Measurements from ENCODE around the gene SEZ6L. TPM values are rescaled to one million over a fixed set of nuclear protein-coding genes. Genes with fewer than 3 reads are reported as not detected.

SEZ6L gene
- total RNA-seq, 1 donor from 2014 or later, result 1.7 TPM

- no peaks in the 10 kb centered on the region for H3K9me3 Mint-ChIP-seq
- TF ChIP-seq, protein P1, sequence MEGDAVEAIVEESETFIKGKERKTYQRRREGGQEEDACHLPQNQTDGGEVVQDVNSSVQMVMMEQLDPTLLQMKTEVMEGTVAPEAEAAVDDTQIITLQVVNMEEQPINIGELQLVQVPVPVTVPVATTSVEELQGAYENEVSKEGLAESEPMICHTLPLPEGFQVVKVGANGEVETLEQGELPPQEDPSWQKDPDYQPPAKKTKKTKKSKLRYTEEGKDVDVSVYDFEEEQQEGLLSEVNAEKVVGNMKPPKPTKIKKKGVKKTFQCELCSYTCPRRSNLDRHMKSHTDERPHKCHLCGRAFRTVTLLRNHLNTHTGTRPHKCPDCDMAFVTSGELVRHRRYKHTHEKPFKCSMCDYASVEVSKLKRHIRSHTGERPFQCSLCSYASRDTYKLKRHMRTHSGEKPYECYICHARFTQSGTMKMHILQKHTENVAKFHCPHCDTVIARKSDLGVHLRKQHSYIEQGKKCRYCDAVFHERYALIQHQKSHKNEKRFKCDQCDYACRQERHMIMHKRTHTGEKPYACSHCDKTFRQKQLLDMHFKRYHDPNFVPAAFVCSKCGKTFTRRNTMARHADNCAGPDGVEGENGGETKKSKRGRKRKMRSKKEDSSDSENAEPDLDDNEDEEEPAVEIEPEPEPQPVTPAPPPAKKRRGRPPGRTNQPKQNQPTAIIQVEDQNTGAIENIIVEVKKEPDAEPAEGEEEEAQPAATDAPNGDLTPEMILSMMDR (conservative IDR thresholded peaks at IDR 0.05), result no peak
- peaks cover 42% of the 10 kb centered on the region for H3K27me3 Mint-ChIP-seq (ENCODE audit: low read depth)
- no peaks in the 10 kb centered on the region for H3K36me3 Mint-ChIP-seq (ENCODE audit: low read depth)
- no peak overlapping the region for H3K4me3 Mint-ChIP-seq
- H3K4me1 Mint-ChIP-seq, result no peaks in the 10 kb centered on the region
- H3K27ac Mint-ChIP-seq (ENCODE audit: unreplicated experiment), result no peak overlapping the region
- no peak for DNase-seq (ENCODE audit: low read depth, low spot score)
These were observed 114.1 kb downstream of the SEZ6L start for GRCh38 chr22:26283330-26283729.

DNA sequence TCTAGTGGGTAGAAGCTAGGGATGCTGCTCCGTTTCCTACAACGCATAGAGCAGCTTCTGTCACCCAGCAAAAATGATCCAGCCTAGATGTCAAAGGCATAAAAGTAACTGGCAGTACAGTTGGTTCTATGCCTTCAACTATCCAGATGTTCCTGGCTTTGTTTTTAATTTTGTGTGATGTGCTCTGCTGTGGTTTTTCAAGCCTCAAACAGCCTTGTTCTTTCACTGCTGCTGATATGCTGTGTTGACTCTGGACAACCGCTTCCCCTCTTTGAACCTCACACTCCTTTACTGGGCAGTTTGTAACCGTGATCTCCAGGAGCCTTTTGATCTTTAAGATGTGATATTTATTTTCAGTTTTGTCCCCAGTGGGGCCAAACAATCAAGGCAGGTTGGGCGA is 116.4 kb downstream of the SEZ6L start:
- H3K9me3 Mint-ChIP-seq, result no peaks in the 10 kb centered on the region
- DNase-seq (ENCODE audit: low read depth, low spot score), result no peak
- no peaks in the 10 kb centered on the region for H3K36me3 Mint-ChIP-seq (ENCODE audit: low read depth)
- no peak overlapping the region for H3K27ac Mint-ChIP-seq (ENCODE audit: unreplicated experiment)
- H3K4me1 Mint-ChIP-seq, result no peaks in the 10 kb centered on the region
- peaks cover 36% of the 10 kb centered on the region for H3K27me3 Mint-ChIP-seq (ENCODE audit: low read depth)
- TF ChIP-seq, protein P1 (conservative IDR thresholded peaks at IDR 0.05), result no peak
- H3K4me3 Mint-ChIP-seq, result no peak overlapping the region

DNA sequence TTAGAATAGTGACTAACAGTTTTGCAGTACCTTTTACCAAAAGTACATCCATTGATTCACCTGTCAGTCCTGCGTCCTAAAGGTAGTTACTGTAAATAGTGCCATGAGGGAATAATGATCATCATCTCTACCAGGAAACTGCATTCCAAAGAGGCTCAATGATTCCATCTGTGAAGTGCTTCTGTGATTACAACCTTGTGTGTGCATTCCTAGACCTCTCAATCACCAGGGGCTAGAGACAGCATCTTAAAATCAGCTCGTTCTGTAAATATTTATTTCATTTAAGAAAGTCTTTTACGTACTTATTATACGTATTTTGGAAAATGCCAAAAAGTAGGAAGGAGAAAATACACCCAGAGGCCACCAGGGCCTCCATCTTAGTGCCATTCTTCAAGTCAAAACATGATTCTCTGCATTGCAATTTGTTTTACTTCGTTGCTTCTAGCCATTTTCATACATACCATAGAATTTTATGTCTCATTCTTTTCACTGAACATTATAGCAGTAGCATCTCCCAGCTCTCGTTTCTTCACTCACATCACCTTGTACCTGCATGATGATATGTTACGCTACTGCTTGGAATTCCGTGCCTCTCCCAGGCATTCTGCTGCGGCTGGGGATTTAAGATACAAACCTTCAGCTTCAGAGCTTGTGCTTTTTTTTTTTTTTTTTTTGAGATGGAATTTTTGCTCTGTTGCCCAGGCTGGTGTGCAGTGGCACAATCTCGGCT is 117.0 kb downstream of the SEZ6L start:
- no peak for DNase-seq (ENCODE audit: low read depth, low spot score)
- no peak overlapping the region for H3K4me3 Mint-ChIP-seq
- no peak overlapping the region for H3K27ac Mint-ChIP-seq (ENCODE audit: unreplicated experiment)
- H3K36me3 Mint-ChIP-seq (ENCODE audit: low read depth), result no peaks in the 10 kb centered on the region
- TF ChIP-seq, protein P1 (conservative IDR thresholded peaks at IDR 0.05), result no peak
- H3K9me3 Mint-ChIP-seq, result no peaks in the 10 kb centered on the region
- H3K4me1 Mint-ChIP-seq, result no peaks in the 10 kb centered on the region
- H3K27me3 Mint-ChIP-seq (ENCODE audit: low read depth), result peaks cover 36% of the 10 kb centered on the region

DNA sequence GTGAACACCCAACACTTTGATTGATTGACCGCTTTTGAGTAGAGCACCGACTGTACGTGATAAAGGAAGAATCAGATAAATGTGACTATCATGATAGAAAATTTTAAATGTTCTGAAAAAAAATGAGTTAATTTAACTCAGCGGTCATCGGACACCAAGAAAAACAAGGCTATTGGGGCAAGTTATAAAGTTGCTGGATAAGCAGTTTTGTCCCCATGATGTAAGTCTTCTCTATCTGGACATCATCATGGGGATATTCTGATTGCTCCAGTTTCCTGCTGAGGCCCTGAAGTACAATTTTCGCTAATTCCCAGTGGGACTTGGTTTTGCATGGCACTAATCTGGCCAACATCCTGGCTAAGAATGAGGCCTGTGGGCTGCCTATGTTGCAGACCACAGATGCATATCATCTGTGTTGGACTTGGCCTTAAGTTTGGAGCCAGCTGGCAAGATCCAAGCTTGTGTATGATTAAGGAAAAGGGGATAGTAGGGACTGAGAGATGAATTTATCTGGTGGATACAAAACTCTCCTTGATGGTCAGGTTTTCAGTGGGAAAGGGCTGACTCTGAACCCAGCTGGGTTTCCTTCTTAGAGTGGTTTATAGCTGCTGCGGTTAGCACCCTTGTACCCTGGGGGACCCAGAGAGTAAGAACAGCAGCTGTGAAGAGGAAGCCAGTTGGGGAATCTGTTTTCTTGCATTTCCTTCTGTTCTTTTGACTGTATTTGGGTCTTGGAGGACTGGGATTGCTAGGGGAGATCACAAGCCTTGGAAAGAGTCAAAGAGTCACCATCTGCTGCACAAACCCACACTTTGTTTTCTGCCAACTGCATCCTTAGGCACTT is 118.3 kb downstream of the SEZ6L start:
- Mint-ChIP-seq H3K4me3 (no peak overlapping the region), H3K4me1 (no peaks in the 10 kb centered on the region), H3K9me3 (no peaks in the 10 kb centered on the region), H3K27ac (ENCODE audit: unreplicated experiment) (no peak overlapping the region), H3K36me3 (ENCODE audit: low read depth) (no peaks in the 10 kb centered on the region), H3K27me3 (ENCODE audit: low read depth) (peaks cover 27% of the 10 kb centered on the region)
- TF ChIP-seq, protein P1 (conservative IDR thresholded peaks at IDR 0.05), result no peak
- DNase-seq (ENCODE audit: low read depth, low spot score), result no peak

DNA sequence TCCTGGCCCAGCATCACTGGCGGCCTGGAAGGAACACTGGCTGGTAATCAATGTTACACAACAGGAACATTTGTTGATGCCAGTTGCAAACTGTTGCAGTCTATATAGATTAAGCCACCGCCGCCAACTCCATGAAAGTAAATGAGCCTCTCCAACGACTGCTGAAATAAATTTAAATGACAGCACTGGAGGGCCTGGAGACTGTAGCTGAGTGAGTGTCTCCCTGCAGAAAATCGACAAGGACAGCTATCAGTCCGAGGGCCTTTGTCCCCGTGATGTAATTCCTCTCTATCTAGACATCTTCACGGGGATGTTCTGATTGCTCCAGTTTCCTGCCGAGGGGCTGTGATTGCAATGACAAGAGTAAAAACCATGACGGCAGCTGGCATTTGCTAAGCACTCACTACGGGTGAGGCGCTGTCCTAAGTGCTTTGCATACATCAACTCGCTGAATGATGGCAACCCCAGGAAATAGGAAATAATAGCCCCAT is 120.4 kb downstream of the SEZ6L start:
- no peaks in the 10 kb centered on the region for H3K4me1 Mint-ChIP-seq
- H3K27me3 Mint-ChIP-seq (ENCODE audit: low read depth), result peaks cover 37% of the 10 kb centered on the region
- no peaks in the 10 kb centered on the region for H3K36me3 Mint-ChIP-seq (ENCODE audit: low read depth)
- H3K9me3 Mint-ChIP-seq, result no peaks in the 10 kb centered on the region
- no peak overlapping the region for H3K27ac Mint-ChIP-seq (ENCODE audit: unreplicated experiment)
- TF ChIP-seq, protein P1 (conservative IDR thresholded peaks at IDR 0.05), result no peak
- no peak overlapping the region for H3K4me3 Mint-ChIP-seq
- no peak for DNase-seq (ENCODE audit: low read depth, low spot score)

All from neural crest cell (in vitro differentiated cells).